ENCODE data around the gene XRCC1. TPM values are rescaled to one million over a fixed set of nuclear protein-coding genes. Genes with fewer than 3 reads are reported as not detected.

XRCC1 gene
- total RNA-seq, 2 experiments from 2014 or later = 25.1 to 26.2 TPM

GRCh38 chr19:43506629-43507028, 68.7 kb downstream of the XRCC1 start:
- Mint-ChIP-seq H3K27me3 (no peaks in the 10 kb centered on the region), H3K36me3 (ENCODE audit: low read depth) (peaks cover 61% of the 10 kb centered on the region), H3K4me1 (ENCODE audit: low read depth) (peaks cover 30% of the 10 kb centered on the region), H3K27ac (peak overlapping the region; percentile 96), H3K4me3 (peak overlapping the region; percentile 25), H3K9me3 (no peaks in the 10 kb centered on the region)
- H3K4me3 ChIP-seq (ENCODE audit: low read length) = no peak overlapping the region
- no peak overlapping the region for H3K27ac ChIP-seq (ENCODE audit: low read depth in 1 of 2, low read length in 2 of 2)
- DNase-seq (no peak), ATAC-seq (ENCODE audit: poor library complexity) (no peak)
- intact Hi-C loops (cut with DNase I, micrococcal nuclease) = no loop called here
- H3K4me1 ChIP-seq (ENCODE audit: insufficient read depth, low read length) = peaks cover 32% of the 10 kb centered on the region
- TF ChIP-seq CTCF (IDR thresholded peaks at IDR 0.05) = no peak
- H3K9me3 ChIP-seq (ENCODE audit: control insufficient read depth in 1 of 2, insufficient read depth in 1 of 2, low read length in 2 of 2) = no peaks in the 10 kb centered on the region
- ChIA-PET CTCF (no interaction called here), POLR2A (interaction anchor here (2.0 kb wide), 1 partner anchor 44 kb away, joined by 7 read pairs; no protein-coding TSS in a partner anchor)
- H3K36me3 ChIP-seq (ENCODE audit: insufficient read depth, low read length) = peaks cover 19% of the 10 kb centered on the region
- no peaks in the 10 kb centered on the region for H3K27me3 ChIP-seq (ENCODE audit: control insufficient read depth in 1 of 2, insufficient read depth in 2 of 2, low read length in 2 of 2)

- H3K4me1 ChIP-seq (ENCODE audit: insufficient read depth, low read length) = peaks cover 35% of the 10 kb centered on the region
- H3K4me3 ChIP-seq (ENCODE audit: low read length) = no peak overlapping the region
- ATAC-seq (ENCODE audit: poor library complexity) (no peak), DNase-seq (no peak)
- H3K27me3 ChIP-seq (ENCODE audit: control insufficient read depth in 1 of 2, insufficient read depth in 2 of 2, low read length in 2 of 2) = no peaks in the 10 kb centered on the region
- Mint-ChIP-seq H3K4me1 (ENCODE audit: low read depth) (peaks cover 32% of the 10 kb centered on the region), H3K27ac (peak overlapping the region; percentile 96), H3K36me3 (ENCODE audit: low read depth) (peaks cover 54% of the 10 kb centered on the region), H3K4me3 (peak overlapping the region; percentile 78), H3K9me3 (no peaks in the 10 kb centered on the region), H3K27me3 (no peaks in the 10 kb centered on the region)
- H3K27ac ChIP-seq (ENCODE audit: low read depth in 1 of 2, low read length in 2 of 2) = peak overlapping the region; percentile 85 to 88
- CTCF ChIA-PET = interaction anchor here (2.4 to 2.8 kb wide), 4 partner anchors 13 to 73 kb away, joined by 10 to 22 read pairs (median 16); no protein-coding TSS in a partner anchor
- no peaks in the 10 kb centered on the region for H3K9me3 ChIP-seq (ENCODE audit: control insufficient read depth in 1 of 2, insufficient read depth in 1 of 2, low read length in 2 of 2)
- TF ChIP-seq CTCF (IDR thresholded peaks at IDR 0.05) = no peak
- peaks cover 15% of the 10 kb centered on the region for H3K36me3 ChIP-seq (ENCODE audit: insufficient read depth, low read length)
- POLR2A ChIA-PET = interaction anchor here (2.0 to 3.3 kb wide), 4 partner anchors 14 to 89 kb away, joined by 7 to 88 read pairs (median 18); partner anchors contain the start of gene IRGQ
- intact Hi-C loops (cut with DNase I, micrococcal nuclease) = loop anchor here (2.0 kb wide), 2 partner anchors 13 to 31 kb away; no protein-coding TSS in a partner anchor
Measured at GRCh38 chr19:43505941-43506340, 69.4 kb downstream of the XRCC1 start.

GRCh38 chr19:43505186-43505456, 70.2 kb downstream of the XRCC1 start:
- Mint-ChIP-seq H3K27ac (peak overlapping the region; percentile 96), H3K36me3 (ENCODE audit: low read depth) (peaks cover 49% of the 10 kb centered on the region), H3K4me3 (peak overlapping the region; percentile 63), H3K4me1 (ENCODE audit: low read depth) (peaks cover 36% of the 10 kb centered on the region), H3K27me3 (no peaks in the 10 kb centered on the region), H3K9me3 (no peaks in the 10 kb centered on the region)
- Histone ChIP-seq H3K9me3 (ENCODE audit: control insufficient read depth in 1 of 2, insufficient read depth in 1 of 2, low read length in 2 of 2) (no peaks in the 10 kb centered on the region), H3K4me1 (ENCODE audit: insufficient read depth, low read length) (peaks cover 35% of the 10 kb centered on the region), H3K4me3 (ENCODE audit: low read length) (no peak overlapping the region), H3K27ac (ENCODE audit: low read depth in 1 of 2, low read length in 2 of 2) (peak overlapping the region; percentile 85 to 88), H3K36me3 (ENCODE audit: insufficient read depth, low read length) (peaks cover 11% of the 10 kb centered on the region), H3K27me3 (ENCODE audit: control insufficient read depth in 1 of 2, insufficient read depth in 2 of 2, low read length in 2 of 2) (no peaks in the 10 kb centered on the region)
- ChIA-PET CTCF (interaction anchor here (1.5 to 2.8 kb wide), 7 partner anchors 14 to 90 kb away, joined by 4 to 22 read pairs (median 10); no protein-coding TSS in a partner anchor), POLR2A (interaction anchor here (1.5 to 3.3 kb wide), 13 partner anchors 11 to 163 kb away, joined by 3 to 88 read pairs (median 12); partner anchors contain the start of genes IRGQ and ZNF575)
- no peak for ATAC-seq (ENCODE audit: poor library complexity)
- no peak for TF ChIP-seq CTCF (IDR thresholded peaks at IDR 0.05)
- intact Hi-C loops (cut with DNase I, micrococcal nuclease) = loop anchor here (2.0 kb wide), 2 partner anchors 14 to 30 kb away; no protein-coding TSS in a partner anchor
- DNase-seq = no peak

All from CD4-positive, alpha-beta T cell (primary cell).